ENCODE data around the gene KLF12. TPM values are rescaled to one million over a fixed set of nuclear protein-coding genes. Genes with fewer than 3 reads are reported as not detected.
A peak's percentile ranks its signal among the peaks of the same experiment; 100 is the strongest.

Gene KLF12
- total and polyA plus RNA-seq, 2 donors (not counting 3 experiments of a cell fraction or from before 2014, with no cell fraction given), result 16.0 to 25.9 TPM

DNA sequence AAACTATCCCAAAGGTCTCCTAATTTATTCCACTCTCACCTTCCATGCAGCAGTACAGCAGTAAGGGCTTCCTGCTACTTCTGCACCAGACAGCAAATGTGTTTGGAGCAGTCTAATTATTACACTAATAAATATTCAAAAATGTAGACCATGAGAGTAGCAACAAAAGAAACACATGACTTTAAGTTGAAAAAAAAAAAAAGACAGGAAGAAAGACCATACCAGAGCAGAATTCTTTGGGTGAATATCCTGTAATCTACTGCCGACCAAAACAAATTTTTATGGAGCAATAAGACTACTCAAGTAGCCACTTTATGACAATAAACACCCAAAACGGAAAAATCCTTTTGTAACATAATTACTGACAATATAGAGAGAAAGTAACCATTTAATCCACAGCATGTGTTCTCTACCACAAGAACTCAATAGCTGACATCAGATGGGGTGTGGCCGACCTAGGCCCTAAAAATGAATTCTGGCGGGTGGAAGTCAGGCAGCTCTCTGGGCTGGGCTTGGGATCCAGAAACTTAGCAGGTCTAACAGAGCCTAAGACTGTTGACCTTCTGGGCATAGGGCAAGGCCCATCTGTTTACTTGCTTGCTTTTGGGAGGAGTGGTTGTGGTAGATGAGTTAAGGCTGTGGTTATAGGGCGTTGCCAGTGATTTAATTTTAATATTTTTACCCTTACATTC is 4.6 kb downstream of the KLF12 start:
- Histone ChIP-seq H3K79me2 (ENCODE audit: control insufficient read depth, insufficient read depth, low read length) (peaks cover 85% of the 10 kb centered on the region), H3K9me3 (replicated peaks; ENCODE audit: control insufficient read depth, insufficient read depth, low read length) (no peaks in the 10 kb centered on the region), H3K9ac (replicated peaks; ENCODE audit: extremely low read depth, insufficient read depth, low read length) (no peak overlapping the region), H3K36me3 (ENCODE audit: control insufficient read depth in 2 of 2, extremely low read depth in 1 of 2, insufficient read depth in 2 of 2, low read length in 2 of 2) (no peaks in the 10 kb centered on the region), H2AFZ (ENCODE audit: low read depth, low read length) (no peak overlapping the region), H3K27ac (ENCODE audit: insufficient read depth, low read depth, low read length) (no peak overlapping the region), H3K4me1 (ENCODE audit: control insufficient read depth, extremely low read depth, insufficient read depth, low read length) (peaks cover 32% of the 10 kb centered on the region), H3K4me2 (ENCODE audit: insufficient read depth, low read length) (peak overlapping the region; percentile 25), H3K27me3 (ENCODE audit: control insufficient read depth in 2 of 2, insufficient read depth in 2 of 2, low read length in 2 of 2) (no peaks in the 10 kb centered on the region), H3K9me1 (replicated peaks; ENCODE audit: control insufficient read depth, extremely low read depth, insufficient read depth, low read length) (no peaks in the 10 kb centered on the region), H4K20me1 (replicated peaks; ENCODE audit: control insufficient read depth, extremely low read depth, insufficient read depth, low read length) (peaks cover 2% of the 10 kb centered on the region), H3K4me3 (replicated peaks in 1 of 3; ENCODE audit: insufficient read depth in 1 of 3, low read depth in 1 of 3, low read length in 3 of 3) (no peak overlapping the region)
- CTCF ChIA-PET, result interaction anchor here (1.1 to 12.0 kb wide), 2 partner anchors 158 to 295 kb away, joined by 4 to 76 read pairs; no protein-coding TSS in a partner anchor
- BruUV-seq (replicated peaks), result no TSS peak
- POLR2A ChIA-PET, result no interaction called here
- peak; percentile 17 for DNase-seq (ENCODE audit: low read depth, low spot score)
- FAIRE-seq, result no peak
- dilution Hi-C loops (cut with MboI; ENCODE audit: extremely low pct_ligation_motif_present, low sequenced_read_pairs), result no loop called here
- TF ChIP-seq EZH2 (IDR thresholded peaks at IDR 0.05; ENCODE audit: borderline replicate concordance, low read depth, low read length, severe bottlenecking), result no peak
- no peak for TF ChIP-seq FOS (IDR thresholded peaks at IDR 0.05; ENCODE audit: borderline replicate concordance, insufficient read depth, low read length)
- TF ChIP-seq POLR2AphosphoS5 (IDR thresholded peaks at IDR 0.05; ENCODE audit: insufficient read depth, low read depth, low read length), result no peak
- TF ChIP-seq POLR2A (IDR thresholded peaks at IDR 0.05; ENCODE audit: low read depth, low read length), result no peak
- TF ChIP-seq GATA2 (IDR thresholded peaks at IDR 0.05; ENCODE audit: insufficient read depth, insufficient read length, low read depth, low read length), result no peak
- TF ChIP-seq MYC (IDR thresholded peaks at IDR 0.05; ENCODE audit: low read depth, low read length), result no peak
- TF ChIP-seq, protein P1, sequence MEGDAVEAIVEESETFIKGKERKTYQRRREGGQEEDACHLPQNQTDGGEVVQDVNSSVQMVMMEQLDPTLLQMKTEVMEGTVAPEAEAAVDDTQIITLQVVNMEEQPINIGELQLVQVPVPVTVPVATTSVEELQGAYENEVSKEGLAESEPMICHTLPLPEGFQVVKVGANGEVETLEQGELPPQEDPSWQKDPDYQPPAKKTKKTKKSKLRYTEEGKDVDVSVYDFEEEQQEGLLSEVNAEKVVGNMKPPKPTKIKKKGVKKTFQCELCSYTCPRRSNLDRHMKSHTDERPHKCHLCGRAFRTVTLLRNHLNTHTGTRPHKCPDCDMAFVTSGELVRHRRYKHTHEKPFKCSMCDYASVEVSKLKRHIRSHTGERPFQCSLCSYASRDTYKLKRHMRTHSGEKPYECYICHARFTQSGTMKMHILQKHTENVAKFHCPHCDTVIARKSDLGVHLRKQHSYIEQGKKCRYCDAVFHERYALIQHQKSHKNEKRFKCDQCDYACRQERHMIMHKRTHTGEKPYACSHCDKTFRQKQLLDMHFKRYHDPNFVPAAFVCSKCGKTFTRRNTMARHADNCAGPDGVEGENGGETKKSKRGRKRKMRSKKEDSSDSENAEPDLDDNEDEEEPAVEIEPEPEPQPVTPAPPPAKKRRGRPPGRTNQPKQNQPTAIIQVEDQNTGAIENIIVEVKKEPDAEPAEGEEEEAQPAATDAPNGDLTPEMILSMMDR (IDR thresholded peaks at IDR 0.05; ENCODE audit: extremely low read depth in 1 of 2, insufficient read depth in 1 of 2, low read depth in 1 of 2, low read length in 2 of 2), result no peak
- intact Hi-C loops (cut with micrococcal nuclease), result loop anchor here (5.0 to 10.0 kb wide), 4 partner anchors 177 to 775 kb away; no protein-coding TSS in a partner anchor

Measured in endothelial cell of umbilical vein (primary cell).